ENCODE data around the gene PAPPA.

Gene PAPPA

DNA sequence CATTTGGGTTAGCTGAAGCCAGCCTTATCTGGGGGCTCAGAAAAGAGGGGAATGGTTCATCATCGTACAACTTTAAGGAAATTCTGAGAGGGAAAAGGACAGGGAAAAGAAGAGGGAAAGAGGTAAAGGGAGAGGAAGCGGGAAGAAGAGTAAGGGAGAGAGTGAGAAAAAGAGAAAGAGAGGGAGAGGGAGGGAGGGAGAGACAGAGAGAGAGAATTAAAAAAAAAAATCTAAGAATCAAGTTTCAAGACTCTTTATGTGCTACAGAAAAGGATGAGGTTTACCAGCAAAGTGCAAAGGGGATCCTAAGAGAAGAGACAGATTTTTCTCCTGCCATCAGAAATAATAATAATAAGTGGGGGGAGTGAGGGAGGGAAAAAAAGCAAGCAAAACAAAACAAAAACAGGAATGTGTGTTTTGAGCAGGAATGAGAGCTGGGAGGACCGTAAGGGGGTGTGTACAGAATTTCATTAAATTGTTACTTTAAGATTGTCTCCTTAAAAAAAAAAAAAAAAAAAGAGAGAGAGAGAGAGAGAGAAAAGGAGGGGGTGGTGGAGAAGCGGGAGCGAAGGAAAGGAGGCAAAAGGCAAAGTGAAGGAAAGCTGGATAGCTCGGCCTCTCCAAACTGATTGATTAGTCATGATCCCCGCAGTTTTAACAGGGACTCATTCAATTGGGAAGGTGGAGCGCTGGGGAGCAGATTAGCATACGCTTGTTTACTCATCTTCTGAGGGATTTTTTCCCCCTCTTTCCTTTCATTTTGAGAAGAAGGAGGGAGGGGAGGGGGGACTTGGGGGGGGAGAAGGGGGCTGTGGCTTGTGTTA is 438 bp upstream of the PAPPA start:
- no peak for DNase-seq (ENCODE audit: low read depth in 2 of 2)

DNA sequence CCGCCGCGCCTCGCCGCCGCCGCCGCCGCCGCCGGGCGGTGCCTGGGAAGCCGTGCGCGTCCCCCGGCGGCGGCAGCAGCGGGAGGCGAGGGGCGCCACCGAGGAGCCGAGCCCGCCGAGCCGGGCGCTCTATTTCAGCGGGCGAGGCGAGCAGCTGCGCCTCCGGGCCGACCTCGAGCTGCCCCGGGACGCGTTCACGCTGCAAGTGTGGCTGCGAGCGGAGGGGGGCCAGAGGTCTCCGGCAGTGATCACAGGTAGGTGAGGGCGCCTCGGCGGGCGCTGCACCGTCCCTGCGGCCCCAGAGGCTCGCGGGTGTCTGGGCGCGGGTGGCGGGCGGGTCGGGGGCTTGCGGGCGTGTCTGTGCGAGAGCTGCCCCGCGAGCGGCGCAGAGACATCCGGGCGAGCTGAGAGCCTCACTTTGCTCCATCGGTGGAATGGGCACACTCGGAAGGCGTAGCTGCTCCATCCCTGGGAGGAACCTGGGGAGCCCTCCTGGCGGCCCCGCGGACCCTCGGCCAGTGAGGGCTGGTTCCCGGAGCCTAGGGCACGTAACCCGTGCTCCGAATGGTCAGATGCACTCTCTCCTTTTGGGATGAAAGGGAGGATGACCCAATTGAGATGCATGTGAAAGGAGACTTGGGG is 864 bp downstream of the PAPPA start:
- DNase-seq (ENCODE audit: low read depth in 2 of 2) = no peak

DNA sequence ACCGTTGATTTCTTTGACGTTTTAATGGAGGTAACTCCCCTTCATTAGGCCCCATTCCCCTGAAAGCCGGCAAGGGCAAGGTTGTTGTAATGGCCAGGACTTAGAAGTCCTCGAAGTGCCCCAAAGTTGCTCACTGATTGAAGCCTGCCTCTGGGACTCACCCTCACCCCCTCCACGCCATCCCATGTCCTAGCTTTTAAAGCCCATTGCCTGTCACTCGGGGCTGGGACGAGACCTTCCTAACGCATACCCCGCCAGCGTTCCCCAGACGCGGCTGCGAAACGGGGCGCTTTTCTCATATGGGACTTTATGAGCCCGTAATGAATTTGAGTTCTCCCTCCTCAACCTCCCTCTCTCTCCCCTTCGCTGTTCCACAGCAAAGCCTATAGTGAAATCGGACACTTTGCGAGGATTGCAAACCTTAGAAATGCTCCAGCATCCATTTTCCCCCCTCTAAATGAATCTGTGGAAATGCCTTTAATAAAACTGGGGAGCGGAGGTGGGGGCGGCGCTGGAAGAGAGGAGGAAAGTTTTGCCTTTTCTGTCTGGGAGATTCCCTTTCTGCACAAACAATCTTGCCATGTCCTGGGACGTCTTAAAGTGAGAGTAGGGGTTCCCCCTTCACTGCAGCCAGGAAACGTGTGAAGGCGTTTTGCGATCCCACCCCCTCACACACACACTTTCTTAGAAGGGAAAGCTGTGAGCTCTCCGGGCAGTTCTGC is 1.5 kb downstream of the PAPPA start:
- DNase-seq (ENCODE audit: low read depth in 2 of 2) = no peak

DNA sequence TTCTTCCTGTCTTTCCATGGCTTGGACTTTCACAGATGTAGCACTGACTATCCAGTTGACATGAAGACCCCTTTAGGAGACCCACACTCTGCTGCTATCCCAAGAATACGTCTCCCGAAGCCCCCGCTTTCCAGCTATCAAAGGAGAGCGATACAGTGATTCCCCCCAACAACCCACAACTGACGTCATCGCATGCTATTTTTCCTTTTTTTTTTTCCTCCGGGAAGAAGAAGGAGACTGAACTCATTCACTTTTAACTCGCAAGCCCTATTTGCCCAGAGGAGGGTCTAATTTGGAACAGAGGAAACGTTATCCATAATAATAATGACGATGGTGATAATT is 2.1 kb downstream of the PAPPA start:
- DNase-seq (ENCODE audit: low read depth in 2 of 2) = no peak

DNA sequence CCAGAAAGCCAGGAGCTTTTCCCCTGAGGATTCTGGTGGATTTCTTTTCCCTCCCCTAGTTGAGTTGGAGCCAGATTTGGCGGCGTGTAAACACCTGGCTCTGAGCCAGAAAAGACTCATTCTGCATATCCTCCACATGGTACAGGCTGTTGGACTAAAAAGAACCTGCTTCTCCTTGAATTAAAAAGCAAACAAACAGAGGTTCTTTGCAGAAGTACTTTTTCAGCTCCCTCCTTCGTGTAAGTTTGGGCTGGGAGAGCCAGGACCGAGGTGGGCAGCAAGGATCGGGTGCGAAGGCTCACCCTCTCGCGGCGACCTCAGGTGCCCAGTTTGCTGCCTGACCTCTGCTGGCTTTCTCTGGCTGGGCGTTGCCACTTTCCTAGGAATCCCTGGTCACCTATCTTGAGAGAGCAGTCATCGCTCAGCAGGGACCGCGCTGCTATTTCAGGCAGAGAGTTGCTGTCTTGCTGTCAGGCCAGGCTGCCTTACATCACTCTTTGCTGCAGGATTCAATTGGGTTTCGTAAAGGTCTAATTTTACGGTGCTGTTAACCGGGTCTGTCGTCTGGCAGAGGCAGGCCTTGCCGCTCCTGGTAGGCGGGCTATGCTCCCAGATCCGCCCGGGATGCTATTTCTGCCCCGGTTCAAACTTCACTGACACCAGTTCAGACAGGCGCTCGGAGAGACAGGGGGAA is 3.2 kb downstream of the PAPPA start:
- DNase-seq (ENCODE audit: low read depth in 2 of 2) = no peak

DNA sequence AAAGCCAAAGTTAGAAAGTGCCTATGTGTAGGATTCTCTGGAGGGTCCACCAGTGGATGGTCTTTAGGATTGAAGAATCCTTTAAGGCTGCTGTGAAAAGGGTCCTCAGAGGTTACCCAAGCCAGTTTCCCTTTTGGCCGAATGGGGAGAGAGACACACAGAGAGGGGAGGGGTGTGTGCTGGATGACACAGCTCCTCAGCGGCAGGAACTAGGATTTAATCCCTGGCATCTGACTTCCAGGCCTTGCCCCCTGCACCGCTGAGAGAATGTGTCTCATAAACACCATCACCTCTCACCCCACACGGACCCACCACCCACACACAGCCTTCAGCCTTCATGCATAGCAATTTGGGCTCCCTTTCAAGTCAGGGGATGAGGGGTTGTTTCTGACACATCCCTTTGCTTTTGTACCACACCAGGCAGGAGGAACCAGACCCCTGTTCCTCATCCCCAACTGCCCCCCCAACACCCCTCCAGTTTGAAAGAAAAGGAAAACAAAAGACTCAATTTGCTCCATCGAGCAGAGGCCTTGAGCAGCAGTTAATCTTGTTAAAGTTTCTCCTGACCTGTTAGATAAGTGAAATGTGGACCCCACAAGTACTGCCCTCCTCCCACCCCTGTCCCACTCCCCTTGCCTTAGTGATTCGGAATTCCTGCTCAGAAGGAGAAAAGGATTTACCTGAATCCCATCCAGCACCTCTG is 4.0 kb downstream of the PAPPA start:
- DNase-seq (ENCODE audit: low read depth in 2 of 2) = no peak

DNA sequence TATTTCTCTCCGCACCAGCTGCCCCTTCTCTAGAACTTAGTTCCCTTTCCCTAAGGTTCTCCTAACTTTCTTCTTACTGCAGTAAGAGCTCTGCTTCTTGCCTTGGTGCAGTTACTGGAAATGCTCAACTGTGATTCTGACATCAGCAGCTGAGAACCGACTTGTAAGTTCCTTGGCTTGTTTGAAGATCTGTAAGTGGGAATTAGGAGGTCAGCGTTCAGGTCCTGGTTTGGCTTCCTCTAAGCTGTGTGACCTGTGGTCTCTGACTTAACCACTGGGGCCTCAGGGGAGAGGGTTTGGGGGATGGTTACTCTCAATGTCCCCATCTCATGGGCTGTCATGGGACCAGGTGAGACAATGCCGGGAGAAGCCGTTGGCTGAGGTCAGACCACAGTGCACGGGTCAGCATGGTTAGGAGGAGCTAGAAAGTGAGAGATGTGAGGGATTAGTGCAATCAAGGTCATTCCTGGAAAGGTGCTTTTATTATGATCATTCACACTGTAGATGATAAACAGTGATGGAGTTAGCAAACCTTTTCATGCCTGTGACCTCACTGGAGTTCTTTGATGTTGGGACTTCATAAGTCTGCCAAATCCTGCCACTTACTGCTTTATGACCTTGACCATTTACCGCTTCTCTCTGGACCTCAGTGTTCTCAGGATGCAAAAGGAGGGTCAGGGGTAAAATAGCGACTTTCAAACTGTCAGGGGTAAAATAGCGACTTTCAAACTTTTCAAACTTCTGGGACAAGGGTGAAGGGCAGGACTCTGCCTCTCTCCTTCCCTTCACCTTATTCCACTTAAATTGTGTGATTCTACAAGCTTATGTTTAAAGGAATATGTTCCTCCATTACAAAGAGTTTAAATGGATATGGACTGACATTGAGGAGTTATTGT is 7.3 kb downstream of the PAPPA start:
- no peak for DNase-seq (ENCODE audit: low read depth in 2 of 2)

DNA sequence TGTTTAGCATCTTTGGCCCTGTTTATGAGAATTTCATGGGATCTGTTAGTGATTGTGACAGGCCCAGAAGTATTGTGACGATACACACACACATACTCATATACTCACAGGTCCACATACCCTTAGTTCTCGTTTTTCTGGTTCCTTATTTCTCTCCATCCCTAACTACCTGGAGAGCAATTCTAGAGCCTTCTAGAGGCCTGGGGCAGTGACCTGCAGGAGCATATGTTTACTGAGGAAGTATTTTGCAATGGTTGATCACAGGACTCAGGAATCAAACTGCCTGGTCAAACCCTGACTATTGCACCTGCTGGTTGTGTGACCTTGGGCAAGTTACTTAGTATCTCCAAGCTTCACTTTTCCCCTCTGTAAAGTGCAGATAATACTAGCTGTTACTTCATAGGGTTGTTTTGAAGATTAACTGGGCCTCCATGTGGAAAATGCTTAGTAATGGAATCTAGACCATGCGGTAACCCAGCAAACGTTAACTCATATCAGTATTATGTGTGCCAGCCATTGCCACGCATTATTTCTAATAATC is 8.7 kb downstream of the PAPPA start:
- DNase-seq (ENCODE audit: low read depth in 2 of 2) = no peak

DNA sequence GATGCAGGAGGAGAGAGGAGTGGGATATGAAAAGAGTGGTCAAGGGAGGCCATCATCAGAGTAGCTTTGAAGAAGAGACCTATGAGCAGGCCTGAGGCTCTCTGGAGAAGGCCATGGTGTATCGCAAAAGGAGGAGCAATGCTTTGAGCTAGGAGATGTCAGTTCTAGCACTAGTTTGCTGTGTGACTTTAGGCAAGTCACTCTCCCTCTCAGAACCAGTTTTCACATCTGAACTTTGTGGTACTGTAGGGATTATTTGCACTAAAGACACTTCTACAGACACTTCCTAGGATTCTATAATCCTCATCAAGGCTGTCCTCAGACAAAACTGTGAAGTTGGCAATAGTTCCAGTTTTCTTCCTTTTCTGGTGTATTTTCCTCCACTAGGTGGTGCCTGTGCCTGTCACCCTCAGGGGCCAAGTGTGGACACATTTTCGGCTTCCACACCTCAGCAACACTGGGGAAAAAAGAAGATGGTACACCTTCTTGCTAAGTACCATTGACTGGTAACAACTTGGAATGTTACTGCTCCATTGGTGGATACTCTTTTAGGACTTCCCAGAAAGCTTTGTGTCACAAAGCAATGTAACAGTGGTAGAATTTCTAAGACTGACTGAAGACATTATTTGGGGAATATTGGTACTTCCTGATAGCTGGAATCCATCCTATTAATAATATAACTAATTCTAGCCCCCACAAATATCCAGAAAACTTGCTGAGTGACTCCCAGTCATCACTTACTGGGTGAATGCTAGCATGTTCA is 9.9 kb downstream of the PAPPA start:
- DNase-seq (ENCODE audit: low read depth in 2 of 2) = no peak

DNA sequence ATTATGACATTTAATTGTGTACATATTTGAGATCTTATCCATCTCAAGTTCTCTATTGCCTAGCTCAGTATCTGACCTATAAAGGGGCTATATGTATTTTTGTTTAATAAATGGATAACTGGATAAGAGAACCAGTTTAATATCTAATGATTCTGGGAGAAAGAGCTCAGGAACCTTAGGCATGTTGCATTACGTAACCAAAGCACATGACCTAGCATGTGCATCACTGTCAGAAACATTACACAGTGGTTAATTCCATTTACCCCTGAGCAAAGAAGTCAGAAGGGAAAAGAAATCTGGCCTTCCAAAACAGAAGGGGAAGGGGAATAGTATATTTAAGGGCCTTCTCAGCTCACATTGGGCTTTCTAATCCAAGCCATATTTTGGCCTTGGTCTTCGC is 12.3 kb downstream of the PAPPA start:
- no peak for DNase-seq (ENCODE audit: low read depth in 2 of 2)

DNA sequence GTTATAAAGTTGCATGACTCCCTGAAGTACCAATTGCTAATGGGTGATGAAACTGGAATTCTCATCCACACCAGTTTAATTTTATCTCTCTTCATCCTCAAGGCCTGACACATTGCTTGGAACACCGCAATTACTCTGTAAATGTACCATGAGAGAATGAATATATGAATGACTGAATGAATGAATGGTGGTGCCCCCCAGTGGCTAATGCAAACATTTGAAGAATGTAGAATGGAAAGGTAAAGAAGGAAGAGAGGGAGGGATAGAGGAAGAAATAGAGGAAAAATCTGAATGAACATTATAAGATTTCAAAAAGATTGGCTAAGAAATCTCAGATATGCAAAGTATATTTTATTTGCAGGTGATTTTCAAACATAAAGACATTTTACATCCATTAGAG is 13.1 kb downstream of the PAPPA start:
- DNase-seq (ENCODE audit: low read depth in 2 of 2) = no peak

DNA sequence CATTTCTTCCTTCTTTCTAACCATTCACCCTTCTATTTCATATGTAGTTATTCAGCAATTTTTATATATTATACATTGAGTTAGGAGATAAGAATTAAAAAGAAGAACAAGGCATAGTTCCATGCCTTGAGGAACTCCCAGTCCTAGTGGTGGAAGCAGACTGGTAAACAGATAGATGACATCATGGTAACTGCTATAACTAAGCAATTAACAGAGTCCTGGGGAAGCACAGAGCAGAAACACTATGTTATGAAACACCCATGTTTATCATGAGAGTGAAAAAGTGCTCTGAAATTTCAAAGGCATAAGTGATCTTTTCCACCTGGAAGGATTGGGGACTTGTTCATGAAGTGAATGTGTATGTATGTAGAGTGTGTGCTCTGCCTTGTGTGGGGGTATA is 14.6 kb downstream of the PAPPA start:
- DNase-seq (ENCODE audit: low read depth in 2 of 2) = no peak

DNA sequence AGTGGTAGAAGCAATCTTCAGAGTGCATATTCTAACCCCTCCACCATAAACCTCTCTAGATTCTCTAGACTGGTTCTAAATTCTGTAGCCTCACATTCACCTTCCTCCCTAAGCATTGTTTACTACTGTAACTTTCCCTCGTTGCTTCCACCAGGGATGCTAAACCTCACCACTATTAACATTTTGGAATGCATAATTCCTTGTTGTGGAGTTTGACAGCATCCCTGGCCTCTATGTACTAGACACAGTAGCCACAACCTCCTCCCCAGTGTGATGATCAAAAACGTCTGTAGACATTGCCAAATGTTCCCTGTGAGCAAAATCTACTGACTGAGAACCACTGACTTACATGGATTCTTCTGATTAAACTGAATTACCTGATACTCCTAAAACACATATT is 18.6 kb downstream of the PAPPA start:
- DNase-seq (ENCODE audit: low read depth in 2 of 2) = no peak

DNA sequence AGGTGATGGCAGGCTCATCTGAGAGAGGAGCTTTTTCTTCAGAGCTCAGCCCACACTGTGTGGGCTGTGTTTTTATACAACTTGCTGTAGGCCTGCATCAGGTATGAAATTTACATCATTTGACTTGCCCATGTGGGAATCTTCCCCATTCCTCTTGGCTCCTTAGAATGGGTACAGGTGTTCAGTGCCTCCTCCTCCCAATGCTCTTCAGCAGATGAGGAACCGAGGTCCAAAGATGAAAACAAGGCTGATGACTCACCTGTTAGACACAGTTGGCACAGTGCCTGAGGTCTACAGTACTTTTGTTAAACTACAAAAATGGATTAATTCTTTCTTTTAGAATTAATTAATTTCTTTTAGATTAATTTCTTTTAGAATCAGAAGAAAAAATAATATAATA is 20.8 kb downstream of the PAPPA start:
- DNase-seq (ENCODE audit: low read depth in 2 of 2) = no peak

DNA sequence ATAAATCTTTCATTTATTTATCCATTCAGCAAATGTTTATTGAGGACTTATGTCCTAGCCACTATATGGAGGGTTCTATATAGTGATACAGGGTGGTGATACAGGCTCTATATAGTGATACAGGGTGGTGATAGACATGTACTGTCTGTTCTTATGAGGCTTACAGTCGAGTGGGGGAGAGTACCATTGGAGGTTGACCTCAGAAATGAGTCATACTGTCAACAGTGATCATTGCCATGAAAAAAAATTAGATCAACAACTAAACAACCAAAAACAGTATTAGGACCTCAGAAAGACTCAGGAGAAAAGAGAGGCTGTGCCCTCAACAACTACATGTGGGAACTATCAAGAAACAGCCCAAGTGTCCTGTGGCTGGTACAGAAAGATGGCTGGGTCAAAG is 22.0 kb downstream of the PAPPA start:
- DNase-seq (ENCODE audit: low read depth in 2 of 2) = no peak

DNA sequence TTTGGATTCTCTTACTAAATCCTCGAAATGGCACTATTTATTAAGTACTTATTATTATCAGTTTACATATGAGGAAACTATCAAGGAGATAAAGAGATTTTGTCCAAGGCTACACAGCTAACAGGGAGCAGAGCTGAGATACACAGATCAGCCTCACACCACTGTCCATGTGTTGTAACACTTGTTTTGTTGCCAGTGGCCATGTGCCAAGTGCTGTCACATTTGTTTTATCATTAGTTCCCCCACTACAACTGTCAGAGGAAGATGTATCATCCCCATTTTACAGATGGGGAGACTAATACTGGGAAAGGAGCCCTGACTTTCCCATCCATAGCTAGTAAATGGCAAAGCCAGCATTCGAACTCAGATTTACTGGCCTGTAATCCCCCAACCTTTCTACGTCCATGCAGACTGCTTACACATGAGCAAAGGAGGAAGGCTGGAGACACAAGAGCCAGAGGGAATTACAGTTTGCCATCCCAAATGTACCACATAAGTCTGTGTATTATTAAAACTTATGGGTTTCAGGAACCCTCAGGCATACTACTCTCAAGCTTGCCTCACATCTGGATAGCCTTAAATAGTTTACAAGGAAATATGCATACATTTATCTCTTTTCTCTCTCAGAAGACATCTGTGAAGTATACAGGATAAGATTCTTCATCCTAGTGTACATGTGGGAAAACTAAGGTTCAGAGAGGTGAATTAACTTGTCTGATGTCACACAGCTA is 25.1 kb downstream of the PAPPA start:
- no peak for DNase-seq (ENCODE audit: low read depth in 2 of 2)

DNA sequence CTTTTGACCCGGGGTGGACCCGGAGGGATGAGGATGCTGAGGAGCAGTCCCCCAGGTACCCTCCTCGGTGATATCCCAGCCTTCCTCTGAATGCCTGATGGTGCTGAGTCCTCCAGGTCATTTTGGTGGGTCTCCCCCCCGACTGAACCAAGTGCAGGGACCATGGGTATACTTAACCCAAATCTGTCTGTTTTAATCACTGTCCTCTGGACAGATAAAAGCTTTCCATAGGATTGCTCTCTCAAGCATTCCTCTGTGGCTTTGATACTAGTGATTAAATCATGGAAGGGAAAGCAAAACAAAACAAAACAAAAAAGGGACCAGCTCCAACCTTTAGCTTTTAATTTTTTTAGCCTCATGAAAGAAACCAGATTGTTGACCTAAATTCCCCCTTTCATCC is 26.0 kb downstream of the PAPPA start:
- DNase-seq (ENCODE audit: low read depth in 2 of 2) = no peak

DNA sequence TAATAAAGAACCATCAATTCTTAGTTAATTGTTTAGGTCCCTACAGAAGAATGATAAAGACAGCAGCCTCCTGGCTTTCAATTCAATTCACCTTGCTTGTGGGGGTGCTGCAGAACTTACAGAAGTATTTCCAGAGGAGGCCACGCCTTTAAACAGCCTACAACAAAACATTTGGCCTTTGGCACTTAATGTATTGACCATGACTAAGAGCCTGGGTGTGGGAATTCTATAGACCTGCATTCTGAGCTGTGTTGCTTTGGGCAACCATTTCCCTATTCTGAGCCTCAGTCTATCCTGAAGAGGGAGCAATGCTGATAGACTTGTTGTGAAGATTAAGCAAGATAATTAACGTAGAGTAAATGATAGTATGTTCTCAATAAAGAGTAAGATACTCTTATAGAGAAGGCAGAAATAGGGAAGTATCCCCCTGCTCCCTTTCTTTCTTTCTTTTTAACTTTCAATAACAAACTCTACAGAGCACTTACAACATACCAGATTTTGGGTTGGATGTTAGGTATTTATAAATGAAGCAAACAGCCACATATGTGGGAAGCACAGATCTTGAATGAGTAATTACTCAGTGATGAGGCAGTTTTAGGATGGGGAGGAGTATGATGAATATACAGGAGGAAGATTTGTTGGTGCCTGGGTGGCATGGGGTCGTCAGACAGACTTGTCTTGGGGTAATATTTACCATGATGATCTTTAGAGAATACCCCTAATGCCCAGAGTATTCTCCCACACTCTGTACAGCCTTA is 28.4 kb downstream of the PAPPA start:
- no peak for DNase-seq (ENCODE audit: low read depth in 2 of 2)
